K562 (cell line): ENCODE measurements around the gene G6PC3. TPM values are rescaled to one million over a fixed set of nuclear protein-coding genes. Genes with fewer than 3 reads are reported as not detected.

Source experiments
- ATAC-seq: fragments of 200-7000 bp; cut with Tn5 transposase; 3 replicates; pipeline ENCODE4 v1.9.1; 2020; ENCODE audit warnings: moderate library complexity
- BruUV-seq: library from RNA; stranded (reverse); fragments of 400-500 nt; replicated peaks from 2 replicates; lab custom pipeline; 2021; lab: Mats Ljungman, UMichigan
- CTCF ChIA-PET: fragments of 300-600 bp; formaldehyde crosslinking; extraction: SDS; loops from one replicate; lab custom pipeline; 2021; ENCODE audit warnings: low intra/inter-chr PET ratio; lab: Yijun Ruan, JAX
- POLR2A ChIA-PET: fragments of 300-600, 350-650 bp; sonication (Branson Sonifier 250); formaldehyde crosslinking; extraction: SDS; loops from one replicate; lab custom pipeline; 2021; ENCODE audit warnings: antibody characterized with exemption, inconsistent platforms; lab: Yijun Ruan, JAX
- DNase-seq, 4 experiments: peaks; one replicate each; pipeline versions ENCODE4 v3.0.0 to v3.0.0-alpha.2; 2011 to 2018; ENCODE audit warnings: low spot score in 3 of 4, mixed read lengths in 3 of 4; ENCODE audit errors: extremely low read depth in 1 of 4
- FAIRE-seq: peaks from 2 replicates; lab custom pipeline; 2011; peaks lifted over from hg19 to GRCh38; lab: Jason Lieb, UNC
- H2AFZ ChIP-seq: 2 replicates; pipeline ENCODE4 v1.6.0; 2011; ENCODE audit warnings: low read depth, low read length, control low read depth, inconsistent platforms
- H3K27ac ChIP-seq: fragments of 200-600 bp; 3 replicates; pipeline ENCODE4 v1.8.0; 2011; ENCODE audit warnings: low read depth, mild to moderate bottlenecking, control low read depth, inconsistent platforms, low read length, moderate library complexity, mixed read lengths; ENCODE audit errors: extremely low read depth
- H3K27me3 ChIP-seq, 2 experiments: fragments of 300-600 bp in 1 of 2; 2 replicates in 1 of 2; 3 replicates in 1 of 2; pipeline versions ENCODE4 v1.6.0 to v1.8.0; 2011; ENCODE audit warnings: inconsistent platforms in 2 of 2, low read length in 2 of 2, mild to moderate bottlenecking in 1 of 2, mixed read lengths in 1 of 2, moderate library complexity in 1 of 2; ENCODE audit not compliant: control insufficient read depth in 2 of 2, insufficient read depth in 2 of 2
- H3K36me3 ChIP-seq: fragments of 300-600 bp; 3 replicates; pipeline ENCODE4 v1.8.0; 2011; ENCODE audit warnings: mild to moderate bottlenecking, low read length, inconsistent platforms; ENCODE audit not compliant: control insufficient read depth, insufficient read depth
- H3K4me1 ChIP-seq, 2 experiments: fragments of 200-600 bp in 1 of 2; replicated peaks in 1 of 2; 2 replicates in 1 of 2; 3 replicates in 1 of 2; pipeline versions ENCODE4 v1.5.1 to v1.8.0; 2011; ENCODE audit warnings: inconsistent platforms in 2 of 2, low read length in 2 of 2, mild to moderate bottlenecking in 1 of 2, mixed read lengths in 1 of 2, moderate library complexity in 1 of 2; ENCODE audit not compliant: control insufficient read depth in 2 of 2, insufficient read depth in 2 of 2
- H3K4me2 ChIP-seq: 2 replicates; pipeline ENCODE4 v1.6.1; 2011; ENCODE audit warnings: low read length, control low read depth, inconsistent platforms, mixed read lengths; ENCODE audit not compliant: insufficient read depth
- H3K4me3 ChIP-seq: fragments of 200-600 bp; sonication (generic), shearing (Covaris generic); 2 replicates; pipeline ENCODE4 v1.5.1; 2016; ENCODE audit warnings: control low read depth, inconsistent platforms
- H3K79me2 ChIP-seq: fragments of 200-600 bp; 3 replicates; pipeline ENCODE4 v1.8.0; 2011; ENCODE audit warnings: low read length, inconsistent platforms; ENCODE audit not compliant: control insufficient read depth, insufficient read depth
- H3K9ac ChIP-seq, 2 experiments: 2 replicates each; pipeline versions ENCODE4 v1.6.0 to v1.6.1; 2011; ENCODE audit warnings: low read depth in 2 of 2, low read length in 2 of 2, control low read depth in 1 of 2, inconsistent platforms in 1 of 2, mild to moderate bottlenecking in 1 of 2, mixed read lengths in 1 of 2; ENCODE audit not compliant: insufficient read depth in 1 of 2
- H3K9me1 ChIP-seq: one replicate; pipeline ENCODE4 v1.6.0; 2011; ENCODE audit warnings: inconsistent platforms, mild to moderate bottlenecking, low read length, moderate library complexity; ENCODE audit not compliant: control insufficient read depth, insufficient read depth
- H3K9me3 ChIP-seq: replicated peaks from 2 replicates; pipeline ENCODE4 v1.5.1; 2011; ENCODE audit warnings: low read depth, low read length, inconsistent platforms; ENCODE audit not compliant: control insufficient read depth, insufficient read depth
- H4K20me1 ChIP-seq: replicated peaks from 2 replicates; pipeline ENCODE4 v1.6.1; 2011; ENCODE audit warnings: low read length, inconsistent platforms, mixed read lengths; ENCODE audit not compliant: control insufficient read depth, insufficient read depth
- DACH1 ChIP-seq: fragments of 450-650 bp; IDR thresholded peaks from 2 replicates; pipeline ENCODE4 v1.6.1; 2018; ENCODE audit not compliant: partially characterized antibody
- GABPB1 ChIP-seq: sonication (generic); formaldehyde crosslinking; IDR thresholded peaks from 2 replicates; pipeline ENCODE4 v1.8.0; 2022; ENCODE audit warnings: mild to moderate bottlenecking, missing genetic modification reagents
- HOXB6 ChIP-seq: fragments of 250-450 bp; sonication (Bioruptor Pico); IDR thresholded peaks from 2 replicates; pipeline ENCODE4 v1.5.1; 2022; ENCODE audit warnings: mild to moderate bottlenecking, borderline replicate concordance
- MAFG ChIP-seq: fragments of 450-650 bp; conservative IDR thresholded peaks from 2 replicates; pipeline ENCODE4 v1.6.1; 2016; ENCODE audit warnings: missing genetic modification characterization, missing compliant biosample characterization
- NFIX ChIP-seq: fragments of 250-450 bp; sonication (Bioruptor Pico); IDR thresholded peaks from 2 replicates; pipeline ENCODE4 v1.4.0; 2020; ENCODE audit warnings: low read depth, mild to moderate bottlenecking, moderate library complexity
- POU5F1 ChIP-seq: fragments of 150-350 bp; IDR thresholded peaks from 2 replicates; pipeline ENCODE4 v1.6.1; 2014; ENCODE audit warnings: borderline replicate concordance, low read length, low read depth, mild to moderate bottlenecking; ENCODE audit not compliant: partially characterized antibody
- RBBP5 ChIP-seq: fragments of 200-600 bp; sonication (generic); IDR thresholded peaks from 2 replicates; pipeline ENCODE4 v1.6.1; 2012; ENCODE audit warnings: borderline replicate concordance, mild to moderate bottlenecking, low read length, control low read depth, inconsistent platforms; ENCODE audit not compliant: insufficient read depth, poor library complexity, severe bottlenecking
- SIN3A ChIP-seq, 2 experiments: fragments of 150-350 bp in 1 of 2; IDR thresholded peaks; 2 replicates each; pipeline ENCODE4 v1.6.1; 2011 to 2016; ENCODE audit warnings: borderline replicate concordance in 2 of 2, low read depth in 2 of 2, low read length in 2 of 2, mild to moderate bottlenecking in 2 of 2, moderate library complexity in 2 of 2; ENCODE audit not compliant: control insufficient read depth in 1 of 2
- SPI1 ChIP-seq: IDR thresholded peaks from 2 replicates; pipeline ENCODE4 v1.6.1; 2011; ENCODE audit warnings: low read depth, low read length, control low read depth, borderline replicate concordance
- SRSF1 ChIP-seq: fragments of 200-400 bp; formaldehyde crosslinking; IDR thresholded peaks from 2 replicates; pipeline ENCODE4 v1.6.1; 2017; ENCODE audit warnings: mild to moderate bottlenecking, low read depth, low read length, moderate library complexity
- ZBTB8A ChIP-seq: fragments of 450-650 bp; IDR thresholded peaks from 2 replicates; pipeline ENCODE4 v1.6.1; 2018; ENCODE audit warnings: mild to moderate bottlenecking, moderate library complexity; ENCODE audit not compliant: partially characterized antibody
- ZNF512 ChIP-seq: IDR thresholded peaks from 2 replicates; pipeline ENCODE4 v1.6.1; 2016; ENCODE audit warnings: missing genetic modification characterization, missing compliant biosample characterization
- WGBS: fragments of 100-300 bp; shearing (Covaris generic); methylation state at CpG from one replicate; pipeline ENCODE4 v1.1.6; 2016; ENCODE audit warnings: low coverage, mixed read lengths; ENCODE audit not compliant: insufficient coverage; ENCODE audit errors: missing lambda C conversion rate; 5-methylcytosine and 5-hydroxymethylcytosine counted together
- in situ Hi-C: fragments of 300-500 bp; cut with MboI; formaldehyde crosslinking; loops from 4 replicates; pipeline ENCODE4 v1.15.0; 2018; ENCODE audit warnings: inconsistent platforms, mixed read lengths
- intact Hi-C: fragments of 100-400 bp; cut with micrococcal nuclease; formaldehyde crosslinking; loops from 2 replicates; pipeline ENCODE4 v1.14.2; 2022
- polyA plus RNA-seq, 8 experiments: library from polyadenylated mRNA; depleted of rRNA in 4 of 8; stranded (reverse) in 5 of 8; unstranded in 3 of 8; fragments of >200 nt; fragmentation: Nextera tagmentation in 2 of 8; fragmentation: Illumina TruSeq in 1 of 8; extraction: Ambion mirVana in 2 of 8; extraction: Trizol in 1 of 8; gene quantifications; 2 replicates each; pipeline versions ENCODE4 v1.2.1 to v1.2.3, GENCODE V29; 2011 to 2014; ENCODE audit warnings: inconsistent platforms in 1 of 8, missing spikeins in 1 of 8
- total RNA-seq, 7 experiments: library from RNA; depleted of rRNA in 6 of 7; stranded (reverse); fragments of >200 nt in 6 of 7; fragmentation: Illumina TruSeq in 2 of 7; extraction: Trizol in 2 of 7; gene quantifications; 2 replicates each; pipeline versions ENCODE4 v1.2.1 to v1.2.3, GENCODE V29; 2011 to 2021; ENCODE audit warnings: low replicate concordance in 1 of 7

The G6PC3 gene
- total and polyA plus RNA-seq, 9 of the 15 experiments (the other 6 are each of a cell fraction or from before 2014, with no cell fraction given), result 10.4 to 57.8 (median 31.1) TPM

GRCh38 chr17:44110011-44110686 is 39.6 kb downstream of the G6PC3 start:
- Histone ChIP-seq H3K4me2 (0 out of 2 replicates have a peak overlapping the region, but pooled peaks have one; percentile 61), H3K27me3 (no peaks in the 10 kb centered on the region), H3K9ac (peak overlapping the region in 1 of 2 experiments; percentile 89; a peak in 2 of 4 replicates), H3K4me1 (peaks cover 38 to 56% of the 10 kb centered on the region in 2 experiments), H2AFZ (no peak overlapping the region), H3K36me3 (no peaks in the 10 kb centered on the region; the same call in 2 of the 3 replicates), H3K9me3 (no peaks in the 10 kb centered on the region), H3K27ac (no peak overlapping the region), H4K20me1 (peaks cover 8% of the 10 kb centered on the region; the same call in 1 of the 2 replicates), H3K9me1 (peaks cover 12% of the 10 kb centered on the region), H3K4me3 (no peak overlapping the region), H3K79me2 (peaks cover 5% of the 10 kb centered on the region; the same call in 1 of the 3 replicates)
- ATAC-seq (no peak), FAIRE-seq (no peak), DNase-seq (no peak)
- in situ Hi-C loops, result no loop called here
- ChIA-PET CTCF (no interaction called here), POLR2A (interaction anchor here (1.3 to 5.8 kb wide), 4 partner anchors 10 to 20 kb away, joined by 3 to 49 read pairs (median 14); partner anchors contain the start of gene HDAC5)
- intact Hi-C loops, result no loop called here
- BruUV-seq, result no TSS peak
- WGBS, result 63% methylated on average over 8 of the region's 10 CpGs
- TF ChIP-seq POU5F1, result no peak
- TF ChIP-seq HOXB6 (CRISPR knock-in tag), result no peak
- TF ChIP-seq MAFG, result no peak
- no peak for TF ChIP-seq SPI1
- no peak for TF ChIP-seq GABPB1 (CRISPR knock-in tag)
- no peak for TF ChIP-seq ZNF512 (tag)
- no peak for TF ChIP-seq SIN3A (IDR thresholded peaks at IDR 0.05; ENCODE audit: borderline replicate concordance in 2 of 2, control insufficient read depth in 1 of 2, low read depth in 2 of 2, low read length in 2 of 2)
- TF ChIP-seq RBBP5, result no peak
- TF ChIP-seq ZBTB8A, result no peak
- TF ChIP-seq NFIX (CRISPR knock-in tag), result no peak
- TF ChIP-seq DACH1, result no peak
- TF ChIP-seq SRSF1, result no peak
